GM23338 (cell line): ENCODE data around the gene GALNT13. TPM values are rescaled to one million over a fixed set of nuclear protein-coding genes. Genes with fewer than 3 reads are reported as not detected.

Experiments
- ATAC-seq: fragments of 200-7000 bp; cut with Tn5 transposase; 3 replicates; pipeline ENCODE4 v1.9.1; 2020
- DNase-seq: peaks from one replicate; pipeline ENCODE4 v3.0.0-alpha.2; 2015; ENCODE audit warnings: low spot score
- H2AFZ ChIP-seq: fragments of 200-600 bp; sonication (generic); 2 replicates; pipeline ENCODE4 v1.8.0; 2016; ENCODE audit warnings: antibody characterized with exemption, mild to moderate bottlenecking, moderate library complexity
- H3F3A ChIP-seq: fragments of 200-600 bp; sonication (generic); replicated peaks from 2 replicates; pipeline ENCODE4 v1.8.0; 2017; ENCODE audit warnings: antibody characterized with exemption, mixed run types, low read depth
- H3K27ac ChIP-seq: fragments of 200-600 bp; sonication (generic); 2 replicates; pipeline ENCODE4 v1.6.1; 2016; ENCODE audit warnings: low read depth
- H3K27me3 ChIP-seq: fragments of 200-600 bp; sonication (generic); 2 replicates; pipeline ENCODE4 v1.8.0; 2016; ENCODE audit warnings: mild to moderate bottlenecking, mixed run types, moderate library complexity; ENCODE audit not compliant: insufficient read depth
- H3K36me3 ChIP-seq: fragments of 200-600 bp; sonication (generic); 2 replicates; pipeline ENCODE4 v1.8.0; 2016; ENCODE audit warnings: mild to moderate bottlenecking; ENCODE audit not compliant: insufficient read depth
- H3K4me1 ChIP-seq: fragments of 200-600 bp; sonication (generic); 2 replicates; pipeline ENCODE4 v1.8.0; 2016; ENCODE audit warnings: mild to moderate bottlenecking, moderate library complexity; ENCODE audit not compliant: insufficient read depth
- H3K4me2 ChIP-seq: fragments of 200-600 bp; sonication (generic); 2 replicates; pipeline ENCODE4 v1.7.1; 2017; ENCODE audit warnings: mixed run types
- H3K4me3 ChIP-seq: fragments of 200-600 bp; sonication (generic); 2 replicates; pipeline ENCODE4 v1.6.1; 2016; ENCODE audit warnings: mixed run types
- H3K79me2 ChIP-seq: fragments of 200-600 bp; sonication (generic); replicated peaks from 2 replicates; pipeline ENCODE4 v1.8.0; 2017; ENCODE audit warnings: mild to moderate bottlenecking; ENCODE audit not compliant: insufficient read depth
- H3K9me2 ChIP-seq: fragments of 200-600 bp; sonication (generic); 2 replicates; pipeline ENCODE4 v1.8.0; 2017; ENCODE audit not compliant: insufficient read depth
- H4K20me1 ChIP-seq: fragments of 200-600 bp; sonication (generic); replicated peaks from 2 replicates; pipeline ENCODE4 v1.8.0; 2017; ENCODE audit warnings: mild to moderate bottlenecking; ENCODE audit not compliant: insufficient read depth
- H3K27ac Mint-ChIP-seq: 2 replicates; pipeline ENCODE4 v1.8.0; 2020; ENCODE audit warnings: inconsistent platforms, mild to moderate bottlenecking, moderate library complexity, mixed read lengths
- H3K27me3 Mint-ChIP-seq: 3 replicates; pipeline ENCODE4 v1.8.0; 2022; ENCODE audit warnings: low read depth, mild to moderate bottlenecking, moderate library complexity, mixed read lengths, inconsistent platforms; ENCODE audit not compliant: insufficient read depth, poor library complexity
- H3K36me3 Mint-ChIP-seq: 3 replicates; pipeline ENCODE4 v1.8.0; 2021; ENCODE audit warnings: low read depth, mild to moderate bottlenecking, inconsistent platforms, moderate library complexity, mixed read lengths
- H3K4me1 Mint-ChIP-seq: 3 replicates; pipeline ENCODE4 v1.8.0; 2020; ENCODE audit warnings: mild to moderate bottlenecking, inconsistent platforms, mixed read lengths
- H3K4me3 Mint-ChIP-seq: 3 replicates; pipeline ENCODE4 v1.8.0; 2021; ENCODE audit warnings: moderate library complexity, mild to moderate bottlenecking, inconsistent platforms, mixed read lengths
- H3K9me3 Mint-ChIP-seq: 3 replicates; pipeline ENCODE4 v1.8.0; 2020; ENCODE audit warnings: moderate library complexity, mild to moderate bottlenecking, inconsistent platforms, mixed read lengths
- CREB1 ChIP-seq: fragments of 250-450 bp; sonication (Bioruptor Pico); IDR thresholded peaks from 2 replicates; pipeline ENCODE4 v1.5.0; 2020; ENCODE audit warnings: low read depth, mild to moderate bottlenecking, moderate library complexity
- EZH2phosphoT487 ChIP-seq: fragments of 200-600 bp; sonication (generic); IDR thresholded peaks from one replicate; pipeline ENCODE4 v1.8.1; 2018; ENCODE audit warnings: antibody characterized with exemption; ENCODE audit not compliant: unreplicated experiment
- POLR2AphosphoS5 ChIP-seq: IDR thresholded peaks from 2 replicates; pipeline ENCODE4 v1.6.1; 2016; ENCODE audit warnings: antibody characterized with exemption, low read depth
- ZNF331 ChIP-seq: fragments of 250-450 bp; sonication (Bioruptor Pico); IDR thresholded peaks from 2 replicates; pipeline ENCODE4 v1.5.0; 2020; ENCODE audit warnings: low read depth, mild to moderate bottlenecking, moderate library complexity
- polyA plus RNA-seq: library from polyadenylated mRNA; unstranded; fragments of >200 nt; fragmentation: Nextera tagmentation; extraction: Ambion mirVana; gene quantifications from 2 replicates; pipeline ENCODE4 v1.2.1, GENCODE V29; 2016
- total RNA-seq: library from RNA; depleted of rRNA; stranded (reverse); fragments of >200 nt; shearing (Covaris generic); gene quantifications from 2 replicates; pipeline ENCODE4 v1.2.3, GENCODE V29; 2014
- TF ChIP-seq, protein P1 (sequence below): IDR thresholded peaks from one replicate; pipeline ENCODE4 v1.6.1; 2018; ENCODE audit warnings: antibody characterized with exemption; ENCODE audit not compliant: unreplicated experiment

GALNT13 gene
- total and polyA plus RNA-seq, 2 experiments from 2014 or later: 3.5 to 5.2 TPM

- Histone ChIP-seq H3F3A (no peaks in the 10 kb centered on the region), H4K20me1 (no peaks in the 10 kb centered on the region), H3K9me2 (no peaks in the 10 kb centered on the region), H2AFZ (no peak overlapping the region), H3K4me3 (no peak overlapping the region), H3K79me2 (no peaks in the 10 kb centered on the region), H3K4me2 (no peak overlapping the region), H3K36me3 (no peaks in the 10 kb centered on the region), H3K4me1 (no peaks in the 10 kb centered on the region), H3K27me3 (no peaks in the 10 kb centered on the region), H3K27ac (no peak overlapping the region)
- ATAC-seq: no peak
- TF ChIP-seq, protein P1, sequence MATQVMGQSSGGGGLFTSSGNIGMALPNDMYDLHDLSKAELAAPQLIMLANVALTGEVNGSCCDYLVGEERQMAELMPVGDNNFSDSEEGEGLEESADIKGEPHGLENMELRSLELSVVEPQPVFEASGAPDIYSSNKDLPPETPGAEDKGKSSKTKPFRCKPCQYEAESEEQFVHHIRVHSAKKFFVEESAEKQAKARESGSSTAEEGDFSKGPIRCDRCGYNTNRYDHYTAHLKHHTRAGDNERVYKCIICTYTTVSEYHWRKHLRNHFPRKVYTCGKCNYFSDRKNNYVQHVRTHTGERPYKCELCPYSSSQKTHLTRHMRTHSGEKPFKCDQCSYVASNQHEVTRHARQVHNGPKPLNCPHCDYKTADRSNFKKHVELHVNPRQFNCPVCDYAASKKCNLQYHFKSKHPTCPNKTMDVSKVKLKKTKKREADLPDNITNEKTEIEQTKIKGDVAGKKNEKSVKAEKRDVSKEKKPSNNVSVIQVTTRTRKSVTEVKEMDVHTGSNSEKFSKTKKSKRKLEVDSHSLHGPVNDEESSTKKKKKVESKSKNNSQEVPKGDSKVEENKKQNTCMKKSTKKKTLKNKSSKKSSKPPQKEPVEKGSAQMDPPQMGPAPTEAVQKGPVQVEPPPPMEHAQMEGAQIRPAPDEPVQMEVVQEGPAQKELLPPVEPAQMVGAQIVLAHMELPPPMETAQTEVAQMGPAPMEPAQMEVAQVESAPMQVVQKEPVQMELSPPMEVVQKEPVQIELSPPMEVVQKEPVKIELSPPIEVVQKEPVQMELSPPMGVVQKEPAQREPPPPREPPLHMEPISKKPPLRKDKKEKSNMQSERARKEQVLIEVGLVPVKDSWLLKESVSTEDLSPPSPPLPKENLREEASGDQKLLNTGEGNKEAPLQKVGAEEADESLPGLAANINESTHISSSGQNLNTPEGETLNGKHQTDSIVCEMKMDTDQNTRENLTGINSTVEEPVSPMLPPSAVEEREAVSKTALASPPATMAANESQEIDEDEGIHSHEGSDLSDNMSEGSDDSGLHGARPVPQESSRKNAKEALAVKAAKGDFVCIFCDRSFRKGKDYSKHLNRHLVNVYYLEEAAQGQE: no peak
- Mint-ChIP-seq H3K9me3 (no peaks in the 10 kb centered on the region), H3K36me3 (no peaks in the 10 kb centered on the region), H3K27me3 (peaks cover 1% of the 10 kb centered on the region), H3K4me1 (no peaks in the 10 kb centered on the region), H3K4me3 (no peak overlapping the region), H3K27ac (no peak overlapping the region)
- DNase-seq: no peak
Measured at GRCh38 chr2:153917570-153917969, 45.8 kb downstream of the GALNT13 start.

- Histone ChIP-seq H3K9me2 (no peaks in the 10 kb centered on the region), H3K36me3 (no peaks in the 10 kb centered on the region), H3K4me1 (no peaks in the 10 kb centered on the region), H3K27ac (no peak overlapping the region), H3K4me2 (no peak overlapping the region), H3K27me3 (no peaks in the 10 kb centered on the region), H3K79me2 (no peaks in the 10 kb centered on the region; the same call in 1 of the 2 replicates), H4K20me1 (no peaks in the 10 kb centered on the region), H3K4me3 (no peak overlapping the region), H2AFZ (no peak overlapping the region), H3F3A (no peaks in the 10 kb centered on the region)
- Mint-ChIP-seq H3K27me3 (no peaks in the 10 kb centered on the region), H3K36me3 (no peaks in the 10 kb centered on the region), H3K4me3 (no peak overlapping the region), H3K4me1 (peaks cover 4% of the 10 kb centered on the region; the same call in 1 of the 3 replicates), H3K27ac (no peak overlapping the region; the same call in 1 of the 2 replicates), H3K9me3 (no peaks in the 10 kb centered on the region)
- DNase-seq (no peak), ATAC-seq (no peak)
- TF ChIP-seq CREB1 (CRISPR knock-in tag): no peak
- TF ChIP-seq EZH2phosphoT487: no peak
- TF ChIP-seq POLR2AphosphoS5: no peak
- no peak for TF ChIP-seq ZNF331 (CRISPR knock-in tag)
- TF ChIP-seq, protein P1: no peak
Measured at GRCh38 chr2:153935511-153935910, 63.8 kb downstream of the GALNT13 start.
